A673 (cell line): ENCODE data around the gene FRAS1.

Source experiments
- CTCF ChIP-seq: fragments of 300-800, 200-600 bp; sonication (generic); conservative IDR thresholded peaks from 2 replicates; pipeline ENCODE4 v1.5.1; 2017; ENCODE audit warnings: low read depth, mild to moderate bottlenecking, antibody characterized with exemption, low read length, moderate library complexity, mixed read lengths
- EZH2 ChIP-seq: fragments of 200-600 bp; sonication (generic); IDR thresholded peaks from 2 replicates; pipeline ENCODE4 v1.6.1; 2017; ENCODE audit warnings: borderline replicate concordance, low read depth, mild to moderate bottlenecking, mixed read lengths, antibody characterized with exemption, low read length; ENCODE audit not compliant: poor library complexity, severe bottlenecking

GRCh38 chr4:78056265-78057129 is 626 bp upstream of the FRAS1 start:
- TF ChIP-seq CTCF (no peak), EZH2 (no peak)
